ENCODE measurements around the gene MSI2. TPM values are rescaled to one million over a fixed set of nuclear protein-coding genes. Genes with fewer than 3 reads are reported as not detected.

MSI2 gene
- total and polyA plus RNA-seq, 2 donors (not counting 3 experiments of a cell fraction or from before 2014, with no cell fraction given) = 20.9 to 59.3 TPM

DNA sequence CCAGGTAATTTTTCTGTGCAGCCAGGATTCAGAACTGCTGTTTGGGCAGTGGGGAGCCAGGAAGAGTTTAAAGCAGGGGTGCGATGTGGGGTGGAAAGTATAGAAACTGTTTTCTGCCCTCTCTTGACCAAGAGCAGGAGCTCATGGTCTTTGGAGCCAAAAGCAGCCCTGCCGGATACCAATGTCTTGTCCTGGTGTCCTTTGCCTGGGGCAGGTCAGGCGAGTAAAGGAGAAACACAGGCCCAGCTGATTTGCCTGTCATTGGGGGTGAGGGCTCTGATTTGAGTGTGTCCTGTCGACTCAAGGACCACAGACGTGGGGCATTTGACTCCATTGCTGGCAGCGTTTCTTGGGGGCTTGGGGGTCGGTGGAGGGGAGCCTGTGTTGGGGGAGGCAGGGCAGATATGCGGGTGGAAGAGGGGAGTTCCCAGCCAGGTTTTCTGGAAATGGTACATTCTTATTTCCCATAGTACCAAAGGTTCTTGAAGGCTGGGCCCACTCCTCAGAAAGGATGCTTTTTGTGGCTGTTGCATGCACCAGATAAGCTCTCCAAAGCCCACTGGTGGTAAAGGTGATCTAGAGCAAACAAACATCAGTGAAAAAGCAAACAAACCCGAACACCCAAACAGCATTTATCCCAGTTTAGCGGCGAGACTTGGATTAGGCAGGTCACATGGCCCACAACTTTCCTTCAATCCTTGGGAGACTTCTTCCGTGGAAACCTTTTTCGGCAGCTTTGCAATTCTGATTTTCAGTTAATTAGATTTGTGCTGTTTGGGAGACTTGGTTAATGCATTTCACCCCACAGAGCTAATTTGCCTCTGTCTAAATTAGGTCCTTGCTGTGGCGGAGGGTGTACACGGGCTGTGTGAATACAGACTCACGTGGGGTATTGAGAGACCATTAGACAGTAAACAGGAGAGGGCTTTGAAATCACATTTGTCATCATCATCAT is 59.0 kb downstream of the MSI2 start:
- DNase-seq (ENCODE audit: low read depth, low spot score) = no peak
- H3K9me1 ChIP-seq (replicated peaks; ENCODE audit: control insufficient read depth, extremely low read depth, insufficient read depth, low read length) = no peaks in the 10 kb centered on the region
- H3K4me2 ChIP-seq (ENCODE audit: insufficient read depth, low read length) = no peak overlapping the region
- no peaks in the 10 kb centered on the region for H3K27me3 ChIP-seq (ENCODE audit: control insufficient read depth in 2 of 2, insufficient read depth in 2 of 2, low read length in 2 of 2)
- no peaks in the 10 kb centered on the region for H3K79me2 ChIP-seq (ENCODE audit: control insufficient read depth, insufficient read depth, low read length)
- H3K36me3 ChIP-seq (ENCODE audit: control insufficient read depth in 2 of 2, extremely low read depth in 1 of 2, insufficient read depth in 2 of 2, low read length in 2 of 2) = no peaks in the 10 kb centered on the region
- CTCF ChIA-PET = interaction anchor here (1.1 kb wide), 1 partner anchor 72 kb away, joined by 4 read pairs; no protein-coding TSS in a partner anchor
- TF ChIP-seq MYC (IDR thresholded peaks at IDR 0.05; ENCODE audit: low read depth, low read length) (no peak), POLR2AphosphoS5 (IDR thresholded peaks at IDR 0.05; ENCODE audit: insufficient read depth, low read depth, low read length) (no peak), FOS (IDR thresholded peaks at IDR 0.05; ENCODE audit: borderline replicate concordance, insufficient read depth, low read length) (no peak), JUN (IDR thresholded peaks at IDR 0.05; ENCODE audit: borderline replicate concordance, insufficient read depth, insufficient read length, low read depth) (no peak), POLR2A (IDR thresholded peaks at IDR 0.05; ENCODE audit: low read depth, low read length) (no peak), EZH2 (IDR thresholded peaks at IDR 0.05; ENCODE audit: borderline replicate concordance, low read depth, low read length, severe bottlenecking) (no peak), GATA2 (IDR thresholded peaks at IDR 0.05; ENCODE audit: insufficient read depth, insufficient read length, low read depth, low read length) (no peak)
- TF ChIP-seq, protein P1, sequence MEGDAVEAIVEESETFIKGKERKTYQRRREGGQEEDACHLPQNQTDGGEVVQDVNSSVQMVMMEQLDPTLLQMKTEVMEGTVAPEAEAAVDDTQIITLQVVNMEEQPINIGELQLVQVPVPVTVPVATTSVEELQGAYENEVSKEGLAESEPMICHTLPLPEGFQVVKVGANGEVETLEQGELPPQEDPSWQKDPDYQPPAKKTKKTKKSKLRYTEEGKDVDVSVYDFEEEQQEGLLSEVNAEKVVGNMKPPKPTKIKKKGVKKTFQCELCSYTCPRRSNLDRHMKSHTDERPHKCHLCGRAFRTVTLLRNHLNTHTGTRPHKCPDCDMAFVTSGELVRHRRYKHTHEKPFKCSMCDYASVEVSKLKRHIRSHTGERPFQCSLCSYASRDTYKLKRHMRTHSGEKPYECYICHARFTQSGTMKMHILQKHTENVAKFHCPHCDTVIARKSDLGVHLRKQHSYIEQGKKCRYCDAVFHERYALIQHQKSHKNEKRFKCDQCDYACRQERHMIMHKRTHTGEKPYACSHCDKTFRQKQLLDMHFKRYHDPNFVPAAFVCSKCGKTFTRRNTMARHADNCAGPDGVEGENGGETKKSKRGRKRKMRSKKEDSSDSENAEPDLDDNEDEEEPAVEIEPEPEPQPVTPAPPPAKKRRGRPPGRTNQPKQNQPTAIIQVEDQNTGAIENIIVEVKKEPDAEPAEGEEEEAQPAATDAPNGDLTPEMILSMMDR (IDR thresholded peaks at IDR 0.05; ENCODE audit: extremely low read depth in 1 of 2, insufficient read depth in 1 of 2, low read depth in 1 of 2, low read length in 2 of 2) = no peak
- TF ChIP-seq, protein P2, sequence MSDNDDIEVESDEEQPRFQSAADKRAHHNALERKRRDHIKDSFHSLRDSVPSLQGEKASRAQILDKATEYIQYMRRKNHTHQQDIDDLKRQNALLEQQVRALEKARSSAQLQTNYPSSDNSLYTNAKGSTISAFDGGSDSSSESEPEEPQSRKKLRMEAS (IDR thresholded peaks at IDR 0.05; ENCODE audit: insufficient read depth, insufficient read length) = no peak
- no peak for FAIRE-seq
- no peak overlapping the region for H2AFZ ChIP-seq (ENCODE audit: low read depth, low read length)
- no peak overlapping the region for H3K9ac ChIP-seq (replicated peaks; ENCODE audit: extremely low read depth, insufficient read depth, low read length)
- no peaks in the 10 kb centered on the region for H3K9me3 ChIP-seq (replicated peaks; ENCODE audit: control insufficient read depth, insufficient read depth, low read length)
- intact Hi-C loops (cut with micrococcal nuclease) (no loop called here), dilution Hi-C loops (cut with MboI; ENCODE audit: extremely low pct_ligation_motif_present, low sequenced_read_pairs) (no loop called here)
- no peaks in the 10 kb centered on the region for H4K20me1 ChIP-seq (replicated peaks; ENCODE audit: control insufficient read depth, extremely low read depth, insufficient read depth, low read length)
- H3K27ac ChIP-seq (ENCODE audit: insufficient read depth, low read depth, low read length) = no peak overlapping the region
- POLR2A ChIA-PET = interaction anchor here (0.7 kb wide), 1 partner anchor 188 kb away, joined by 4 read pairs; no protein-coding TSS in a partner anchor
- H3K4me3 ChIP-seq (replicated peaks in 1 of 3; ENCODE audit: insufficient read depth in 1 of 3, low read depth in 1 of 3, low read length in 3 of 3) = no peak overlapping the region
- H3K4me1 ChIP-seq (ENCODE audit: control insufficient read depth, extremely low read depth, insufficient read depth, low read length) = no peaks in the 10 kb centered on the region
- BruUV-seq (replicated peaks) = no TSS peak

Data from endothelial cell of umbilical vein (primary cell).